Astrocyte (in vitro differentiated cells and primary cell): ENCODE results near the gene MYOM3.
"Not testable (repeated sequence)": the region's sequence is repeated elsewhere in the genome, so short reads cannot be mapped to it uniquely, and the experiment has no call there.

Source experiments
- CTCF ChIP-seq: IDR thresholded peaks from 2 replicates; pipeline ENCODE4 v1.5.1; 2011; ENCODE audit warnings: low read depth, mild to moderate bottlenecking, inconsistent platforms, low read length, moderate library complexity; ENCODE audit not compliant: insufficient read depth
- EZH2 ChIP-seq: IDR thresholded peaks from 2 replicates; pipeline ENCODE4 v1.6.1; 2012; ENCODE audit warnings: mild to moderate bottlenecking, low read length, inconsistent platforms; ENCODE audit not compliant: insufficient read depth

GRCh38 chr1:24008574-24009184 is 103.3 kb downstream of the MYOM3 start:
- not testable (repeated sequence) for TF ChIP-seq CTCF, EZH2
